ENCODE data around the gene UNCX.
"Not testable (repeated sequence)": the region's sequence is repeated elsewhere in the genome, so short reads cannot be mapped to it uniquely, and the experiment has no call there.

The UNCX gene

DNA sequence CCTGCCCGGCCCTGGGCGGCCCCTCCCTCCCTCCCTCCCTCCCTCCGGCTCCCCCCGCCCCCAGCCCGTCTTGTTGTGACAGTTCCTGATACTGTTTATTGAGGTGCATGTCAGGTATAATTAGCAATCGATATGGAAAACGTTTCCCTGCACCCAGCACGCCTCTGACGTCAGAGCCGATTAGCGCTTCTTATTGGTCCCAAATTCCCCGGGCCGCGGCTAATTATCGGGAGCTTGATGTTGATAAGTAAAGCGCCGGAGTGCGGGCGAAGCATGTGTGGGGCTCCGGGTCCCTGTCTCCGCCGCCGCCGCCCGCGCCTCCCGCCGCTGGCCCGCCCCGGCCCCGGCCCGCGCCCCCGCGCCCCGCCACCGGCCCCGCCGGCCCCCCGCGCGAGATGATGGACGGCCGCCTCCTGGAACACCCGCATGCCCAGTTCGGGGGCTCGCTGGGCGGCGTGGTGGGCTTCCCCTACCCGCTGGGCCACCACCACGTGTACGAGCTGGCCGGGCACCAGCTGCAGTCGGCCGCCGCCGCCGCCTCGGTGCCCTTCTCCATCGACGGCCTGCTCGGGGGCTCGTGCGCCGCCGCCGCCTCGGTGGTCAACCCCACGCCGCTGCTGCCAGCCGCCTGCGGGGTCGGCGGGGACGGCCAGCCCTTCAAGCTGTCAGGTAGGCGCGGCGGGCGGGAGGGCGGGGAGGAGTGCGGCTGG is at the start of gene UNCX:
UNCX (plus strand) TSS at position 250 of the 710 bp plus-strand sequence; CDS start at position 396, 146 bp downstream.
- DNase-seq = no peak

- DNase-seq = no peak
Measured at GRCh38 chr7:1187127-1187526, 45.5 kb upstream of the UNCX start.

DNA sequence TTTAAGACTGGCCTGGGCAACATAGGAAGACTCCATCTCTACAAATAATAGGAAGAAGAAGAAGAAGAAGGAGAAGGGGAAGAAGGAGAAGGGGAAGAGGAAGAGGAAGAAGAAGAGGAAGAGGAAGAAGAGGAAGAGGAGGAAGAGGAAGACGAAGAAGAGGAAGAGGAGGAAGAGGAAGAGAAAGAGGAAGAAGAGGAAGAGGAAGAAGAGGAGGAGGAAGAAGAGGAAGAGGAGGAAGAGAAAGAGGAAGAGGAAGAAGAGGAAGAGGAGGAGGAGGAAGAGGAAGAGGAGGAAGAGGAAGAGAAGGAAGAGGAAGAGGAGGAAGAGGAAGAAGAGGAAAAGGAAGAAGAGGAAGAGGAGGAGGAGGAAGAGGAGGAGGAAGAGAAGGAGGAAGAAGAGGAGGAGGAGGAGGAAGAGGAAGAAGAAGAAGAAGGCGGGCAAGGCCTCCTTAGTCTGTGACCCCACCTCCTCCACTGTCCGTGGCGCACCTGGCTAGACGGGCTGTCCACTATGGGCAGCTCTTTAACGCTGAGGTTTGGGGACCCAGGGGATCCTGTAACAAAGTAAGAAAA is 43.9 kb upstream of the UNCX start:
- DNase-seq = no peak

DNA sequence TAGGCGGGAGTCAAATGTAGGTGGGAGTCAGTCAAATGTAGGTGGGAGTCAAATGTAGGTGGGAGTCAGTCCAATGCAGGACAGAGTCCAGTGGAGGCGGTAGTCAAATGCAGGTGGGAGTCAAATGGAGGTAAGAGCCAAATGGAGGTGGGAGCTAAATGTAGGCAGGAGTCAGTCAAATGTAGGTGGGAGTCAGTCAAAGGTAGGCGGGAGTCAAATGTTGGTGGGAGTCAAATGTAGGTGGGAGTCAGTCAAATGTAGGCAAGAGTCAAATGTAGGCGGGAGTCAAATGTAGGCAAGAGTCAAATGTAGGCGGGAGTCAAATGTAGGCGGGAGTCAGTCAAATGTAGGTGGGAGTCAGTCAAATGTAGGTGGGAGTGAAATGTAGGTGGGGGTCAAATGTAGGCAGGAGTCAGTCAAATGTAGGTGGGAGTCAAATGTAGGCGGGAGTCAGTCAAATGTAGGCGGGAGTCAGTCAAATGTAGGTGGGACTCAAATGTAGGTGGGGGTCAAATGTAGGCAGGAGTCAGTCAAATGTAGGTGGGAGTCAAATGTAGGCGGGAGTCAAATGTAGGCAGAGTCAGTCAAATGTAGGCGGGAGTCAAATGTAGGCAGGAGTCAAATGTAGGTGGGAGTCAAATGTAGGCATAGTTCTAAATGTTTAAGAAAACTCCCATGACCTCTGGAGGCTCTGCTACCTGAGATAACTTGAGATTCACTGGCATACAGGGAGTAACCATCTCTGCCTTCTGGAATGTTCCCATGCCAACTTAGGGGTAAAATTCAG is 42.5 kb upstream of the UNCX start:
- DNase-seq = no peak

GRCh38 chr7:1192171-1192676 is 40.4 kb upstream of the UNCX start:
- peak; percentile 61 for DNase-seq

DNA sequence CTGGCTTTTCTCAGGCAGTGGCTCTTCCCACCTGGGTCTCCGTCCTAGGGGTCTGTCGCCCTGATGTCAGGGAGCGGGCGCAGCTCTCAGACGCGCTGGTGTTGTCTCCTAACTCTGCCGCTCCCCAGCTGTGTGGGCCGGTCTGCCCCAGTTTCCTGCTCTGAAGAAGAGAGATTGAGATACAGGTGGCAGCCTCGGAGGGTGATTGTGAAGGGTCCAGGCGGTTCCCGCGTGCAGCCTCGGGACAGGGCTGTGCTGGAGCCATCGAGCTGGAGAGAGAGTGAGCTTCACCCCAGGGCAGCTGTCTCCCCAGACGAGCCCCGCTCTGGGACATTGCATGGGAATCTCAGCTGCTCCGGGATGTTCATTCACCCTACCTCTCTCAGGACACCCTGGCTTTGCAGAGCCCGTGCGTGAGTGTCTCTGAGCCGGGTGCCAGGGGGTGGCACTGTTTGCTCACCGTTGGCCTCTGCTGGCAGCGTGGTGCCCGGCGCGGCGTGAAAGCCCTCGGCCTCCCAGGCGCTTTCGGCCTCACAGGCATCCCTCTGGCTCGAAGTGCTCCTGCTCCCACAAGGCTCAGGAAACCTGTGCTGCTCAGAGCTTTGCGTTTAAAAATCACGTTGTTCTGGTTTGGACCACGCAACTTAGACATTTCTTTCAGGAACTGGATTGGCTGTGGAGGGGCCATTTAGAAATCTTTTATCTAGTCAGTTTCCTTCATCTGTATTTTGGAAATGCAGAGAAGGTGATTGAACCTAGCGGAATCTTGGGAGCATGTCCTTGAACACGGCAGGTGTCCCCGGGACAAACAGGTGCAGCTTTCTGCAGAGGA is 38.9 kb upstream of the UNCX start:
- DNase-seq = peak; percentile 18

DNA sequence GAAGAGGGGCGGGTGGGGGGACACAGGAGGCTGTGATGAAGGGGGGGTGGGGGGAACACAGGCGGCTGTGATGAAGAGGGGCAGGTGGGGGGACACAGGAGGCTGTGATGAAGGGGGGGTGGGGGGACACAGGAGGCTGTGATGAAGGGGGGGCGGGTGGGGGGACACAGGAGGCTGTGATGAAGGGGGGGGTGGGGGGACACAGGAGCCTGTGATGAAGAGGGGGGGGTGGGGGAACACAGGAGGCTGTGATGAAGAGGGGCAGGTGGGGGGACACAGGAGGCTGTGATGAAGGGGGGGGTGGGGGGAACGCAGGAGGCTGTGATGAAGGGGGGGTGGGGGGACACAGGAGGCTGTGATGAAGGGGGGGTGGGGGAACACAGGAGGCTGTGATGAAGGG is 36.2 kb upstream of the UNCX start:
- DNase-seq = not testable (repeated sequence)

- no peak for DNase-seq
Measured at GRCh38 chr7:1196950-1197349, 35.7 kb upstream of the UNCX start.

DNA sequence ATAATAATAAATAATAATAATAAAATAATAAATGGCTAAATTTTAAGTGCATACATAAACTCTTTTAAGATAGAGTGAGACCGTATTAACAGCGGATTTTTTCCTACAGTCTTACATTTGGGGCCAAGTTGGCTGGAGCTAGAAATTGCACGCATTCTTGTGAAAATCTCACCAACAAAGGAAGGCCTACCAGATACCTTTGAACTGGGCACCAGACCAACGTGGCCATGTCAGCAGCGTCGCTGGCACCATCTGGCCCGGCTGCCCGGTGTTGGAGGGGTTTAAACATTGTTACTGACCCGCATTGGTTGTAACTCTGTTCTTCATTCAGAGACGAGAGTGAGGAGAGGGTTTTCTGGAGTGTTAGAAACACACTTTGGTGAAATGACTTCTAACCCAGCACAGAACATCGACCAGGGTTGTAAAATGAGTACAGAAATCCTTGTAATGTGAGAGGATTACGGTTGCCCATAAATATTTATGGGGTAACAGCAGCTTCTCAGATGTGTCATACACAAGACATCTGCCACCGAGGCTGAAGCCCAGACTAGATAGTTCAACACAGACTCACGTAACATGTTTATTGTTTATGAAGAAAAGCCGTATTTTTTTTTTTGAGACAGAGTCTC is 34.6 kb upstream of the UNCX start:
- peak; percentile 84 for DNase-seq

- peak; percentile 36 for DNase-seq
Measured at GRCh38 chr7:1200045-1200444, 32.6 kb upstream of the UNCX start.

DNA sequence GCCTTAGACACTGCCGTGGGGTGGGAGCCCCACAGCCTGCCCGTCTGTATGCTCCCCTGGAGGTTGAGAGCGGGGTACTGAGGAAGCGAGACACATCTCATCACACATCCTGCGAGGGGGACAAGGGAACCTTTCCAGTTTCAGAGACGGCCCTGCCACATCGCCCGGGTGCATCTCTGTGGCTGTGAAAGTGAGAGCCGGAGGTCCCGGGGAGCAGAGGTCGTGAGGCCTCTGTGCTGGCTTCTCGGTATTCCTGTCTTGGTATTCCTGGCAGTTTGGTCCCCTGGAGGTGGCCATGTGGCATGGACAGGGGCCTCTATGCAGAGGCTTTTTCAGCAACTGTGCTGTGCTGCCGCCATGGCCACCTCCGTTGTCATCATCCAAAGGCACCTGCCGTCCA is 30.8 kb upstream of the UNCX start:
- no peak for DNase-seq

GRCh38 chr7:1202914-1203313 is 29.8 kb upstream of the UNCX start:
- DNase-seq = not testable (repeated sequence)

DNA sequence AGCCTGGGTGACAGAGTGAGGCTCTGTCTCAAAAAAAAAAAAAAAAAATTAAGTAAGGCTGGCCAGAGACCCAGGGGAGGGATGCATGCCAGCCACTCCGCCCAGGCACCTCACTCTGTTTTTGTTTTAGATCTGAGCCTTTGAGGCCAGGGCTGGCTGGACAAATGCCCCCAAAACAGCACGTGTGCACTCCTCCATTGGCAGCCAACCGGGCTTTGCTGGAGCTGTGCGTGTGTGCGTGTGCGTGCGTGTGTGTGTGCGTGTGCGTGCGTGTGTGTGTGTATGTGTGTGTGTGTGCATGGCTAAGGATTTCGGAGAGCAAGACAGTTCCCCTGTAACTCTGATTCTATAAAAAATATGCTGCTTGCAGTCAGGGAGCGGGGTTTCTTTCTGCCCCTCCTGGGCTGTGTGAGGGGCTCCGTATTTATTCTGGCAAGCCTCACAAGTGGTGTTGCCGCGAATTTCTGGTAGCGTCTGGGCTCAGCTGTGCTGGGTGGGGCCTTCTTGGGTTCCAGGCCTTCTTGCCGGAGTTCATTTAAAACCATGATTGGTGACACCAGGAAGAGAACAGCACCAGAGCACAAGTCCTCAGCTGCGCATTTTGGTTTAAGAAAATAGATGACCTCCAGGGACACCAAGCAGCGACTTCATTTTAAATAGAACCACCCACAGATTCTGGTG is 28.1 kb upstream of the UNCX start:
- no peak for DNase-seq

- DNase-seq = not testable (repeated sequence)
Measured at GRCh38 chr7:1205742-1206141, 26.9 kb upstream of the UNCX start.

DNA sequence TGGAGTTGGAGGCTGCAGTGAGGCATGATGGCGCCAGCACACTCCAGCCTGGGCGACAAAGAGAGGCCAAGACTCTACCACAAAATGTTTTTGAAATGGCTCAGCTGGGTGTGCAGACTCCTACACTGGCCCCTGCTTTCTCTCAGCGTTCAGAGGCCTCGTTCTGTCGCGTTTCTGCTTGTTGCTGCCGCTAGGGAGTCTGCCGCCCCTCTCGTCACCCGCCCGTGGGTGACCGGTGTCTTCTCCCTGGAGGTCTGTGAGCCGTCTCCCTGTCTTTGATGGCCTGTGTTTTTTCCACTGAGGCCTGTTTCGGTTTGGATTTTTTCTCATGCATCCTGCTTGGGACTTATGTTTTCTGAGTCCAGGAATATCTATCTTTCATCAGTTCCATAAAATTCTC is 23.6 kb upstream of the UNCX start:
- DNase-seq = no peak

GRCh38 chr7:1210321-1210978 is 22.2 kb upstream of the UNCX start:
- no peak for DNase-seq

DNA sequence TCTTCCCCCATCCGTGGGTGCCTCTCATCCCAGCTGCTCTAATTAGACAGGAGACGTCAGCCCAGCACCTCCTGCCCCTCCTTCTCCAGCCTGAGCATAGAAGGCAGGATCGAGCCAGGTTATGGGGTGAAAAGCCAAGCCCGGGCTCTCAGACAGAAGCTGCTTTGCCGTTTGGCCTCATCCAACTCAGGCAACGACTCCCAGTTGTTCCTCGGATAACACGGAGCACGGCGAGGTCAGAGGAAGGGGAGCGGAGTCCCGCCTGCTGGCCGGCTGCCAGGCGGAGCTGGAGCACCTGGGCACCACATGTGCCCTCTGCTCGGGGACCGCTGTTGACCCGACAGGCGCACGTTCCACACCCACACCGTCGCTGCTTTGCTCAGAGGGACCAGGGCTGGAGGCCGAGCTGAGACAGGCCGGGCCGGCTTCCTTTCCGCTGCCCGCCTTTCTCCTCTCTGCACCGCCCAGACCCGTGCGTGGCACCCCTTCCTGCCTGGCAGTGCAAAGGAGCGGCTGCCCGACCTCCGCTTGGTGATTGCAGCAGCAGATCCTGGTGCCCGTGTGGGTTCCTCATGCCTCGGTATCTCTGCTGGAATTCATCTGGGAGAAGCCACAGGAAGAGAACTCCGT is 21.6 kb upstream of the UNCX start:
- no peak for DNase-seq

DNA sequence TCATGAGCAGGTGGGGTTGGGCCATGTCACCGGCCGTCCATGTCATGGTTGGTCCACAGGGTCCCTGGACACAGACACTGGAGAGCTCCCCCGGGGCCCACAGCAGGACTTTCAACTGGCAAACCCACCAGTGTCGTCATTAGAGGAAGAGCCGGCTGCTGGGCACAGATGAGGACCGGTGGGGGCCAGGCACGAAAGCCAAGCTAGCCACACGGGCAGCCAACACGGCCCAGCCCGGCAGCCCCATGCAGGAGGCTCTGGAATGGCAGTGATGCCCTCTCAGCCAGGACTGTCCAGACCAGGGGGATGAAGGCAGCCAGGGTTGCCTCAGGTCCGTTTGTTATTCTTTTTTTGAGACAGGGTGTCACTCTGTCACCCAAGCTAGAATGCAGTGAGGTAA is 21.1 kb upstream of the UNCX start:
- DNase-seq = no peak

DNA sequence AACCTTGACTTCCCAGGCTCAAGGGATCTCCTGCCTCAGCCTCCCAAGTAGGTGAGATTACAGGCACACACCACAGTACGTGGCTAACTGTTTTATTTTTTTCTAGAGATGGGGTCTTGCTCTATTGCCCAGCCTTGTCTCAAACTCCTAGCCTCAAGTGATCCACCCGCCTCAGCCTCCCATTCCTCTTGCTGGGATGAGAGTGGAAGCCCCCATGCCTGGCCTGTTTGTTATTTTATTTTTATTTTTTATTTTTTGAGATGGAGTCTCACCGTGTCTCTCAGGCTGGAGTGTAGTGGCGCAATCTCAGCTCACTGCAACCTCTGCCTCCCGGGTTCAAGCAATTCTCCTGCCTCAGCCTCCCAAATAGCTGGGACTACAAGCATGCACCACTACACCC is 20.6 kb upstream of the UNCX start:
- DNase-seq = not testable (repeated sequence)

GRCh38 chr7:1214516-1214915 is 18.2 kb upstream of the UNCX start:
- DNase-seq = no peak

Measured in fibroblast of skin of right quadriceps (primary cell).